GM06990 (cell line): ENCODE results near the gene DENND2A.
A peak's percentile ranks its signal among the peaks of the same experiment; 100 is the strongest.
"Not testable (repeated sequence)": the region's sequence is repeated elsewhere in the genome, so short reads cannot be mapped to it uniquely, and the experiment has no call there.

Experiments used
- DNase-seq: peaks from one replicate; pipeline ENCODE4 v3.0.0-alpha.2; 2011; ENCODE audit not compliant: insufficient read length; ENCODE audit errors: extremely low read depth
- H3K27me3 ChIP-seq: replicated peaks from 2 replicates; pipeline ENCODE4 v1.6.0; 2011; ENCODE audit warnings: low read length; ENCODE audit not compliant: control insufficient read depth, insufficient read depth
- H3K36me3 ChIP-seq: 2 replicates; pipeline ENCODE4 v1.5.1; 2011; ENCODE audit warnings: low read length; ENCODE audit not compliant: control insufficient read depth, insufficient read depth
- H3K4me3 ChIP-seq: replicated peaks from 2 replicates; pipeline ENCODE4 v1.5.1; 2011; ENCODE audit warnings: low read depth, mild to moderate bottlenecking, control low read depth, low read length
- TF ChIP-seq, protein P1 (sequence below): IDR thresholded peaks from 2 replicates; pipeline ENCODE4 v1.5.1; 2011; ENCODE audit warnings: low read length, control low read depth, mild to moderate bottlenecking, inconsistent platforms; ENCODE audit not compliant: insufficient read depth, poor library complexity, severe bottlenecking

Gene DENND2A

DNA sequence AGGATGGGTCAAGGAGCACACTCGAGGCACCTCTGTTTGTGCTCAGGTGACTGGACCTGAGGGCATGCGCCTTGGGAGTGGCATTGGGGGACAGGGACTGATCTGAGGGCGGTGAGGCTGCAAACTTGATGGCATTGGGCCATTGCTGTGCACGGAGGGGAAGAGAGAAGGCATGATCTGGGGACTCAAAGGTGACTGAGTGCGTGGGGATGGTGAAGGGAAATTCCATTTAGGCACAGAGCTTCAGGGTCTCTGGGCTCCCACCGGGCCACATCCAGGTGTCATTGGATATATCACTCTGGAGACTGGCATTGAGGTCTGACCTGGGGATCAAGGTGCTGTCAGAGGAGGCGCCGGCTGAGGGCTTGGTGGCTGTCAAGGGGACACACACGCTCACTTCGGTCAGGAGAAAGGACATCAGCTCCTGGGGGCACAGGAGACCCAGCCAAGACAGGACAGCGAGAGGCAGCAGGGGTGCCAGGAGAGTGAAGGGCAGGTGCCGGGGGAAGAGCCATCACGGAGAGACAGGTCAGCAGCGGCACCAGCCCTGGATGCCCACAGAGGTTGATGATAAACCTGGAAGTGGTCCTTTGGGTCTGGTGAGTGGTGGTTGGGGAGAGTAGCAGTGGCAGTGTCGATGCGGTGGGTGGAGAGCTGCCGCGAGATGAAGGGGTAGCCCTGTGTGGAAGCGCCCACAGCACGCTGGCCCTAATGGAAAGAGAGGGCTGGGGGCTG lies 37.6 kb upstream of the DENND2A start:
- peaks cover 2% of the 10 kb centered on the region for H3K36me3 ChIP-seq
- no peak for DNase-seq
- H3K4me3 ChIP-seq, result no peak overlapping the region
- no peaks in the 10 kb centered on the region for H3K27me3 ChIP-seq
- TF ChIP-seq, protein P1, sequence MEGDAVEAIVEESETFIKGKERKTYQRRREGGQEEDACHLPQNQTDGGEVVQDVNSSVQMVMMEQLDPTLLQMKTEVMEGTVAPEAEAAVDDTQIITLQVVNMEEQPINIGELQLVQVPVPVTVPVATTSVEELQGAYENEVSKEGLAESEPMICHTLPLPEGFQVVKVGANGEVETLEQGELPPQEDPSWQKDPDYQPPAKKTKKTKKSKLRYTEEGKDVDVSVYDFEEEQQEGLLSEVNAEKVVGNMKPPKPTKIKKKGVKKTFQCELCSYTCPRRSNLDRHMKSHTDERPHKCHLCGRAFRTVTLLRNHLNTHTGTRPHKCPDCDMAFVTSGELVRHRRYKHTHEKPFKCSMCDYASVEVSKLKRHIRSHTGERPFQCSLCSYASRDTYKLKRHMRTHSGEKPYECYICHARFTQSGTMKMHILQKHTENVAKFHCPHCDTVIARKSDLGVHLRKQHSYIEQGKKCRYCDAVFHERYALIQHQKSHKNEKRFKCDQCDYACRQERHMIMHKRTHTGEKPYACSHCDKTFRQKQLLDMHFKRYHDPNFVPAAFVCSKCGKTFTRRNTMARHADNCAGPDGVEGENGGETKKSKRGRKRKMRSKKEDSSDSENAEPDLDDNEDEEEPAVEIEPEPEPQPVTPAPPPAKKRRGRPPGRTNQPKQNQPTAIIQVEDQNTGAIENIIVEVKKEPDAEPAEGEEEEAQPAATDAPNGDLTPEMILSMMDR, result no peak

DNA sequence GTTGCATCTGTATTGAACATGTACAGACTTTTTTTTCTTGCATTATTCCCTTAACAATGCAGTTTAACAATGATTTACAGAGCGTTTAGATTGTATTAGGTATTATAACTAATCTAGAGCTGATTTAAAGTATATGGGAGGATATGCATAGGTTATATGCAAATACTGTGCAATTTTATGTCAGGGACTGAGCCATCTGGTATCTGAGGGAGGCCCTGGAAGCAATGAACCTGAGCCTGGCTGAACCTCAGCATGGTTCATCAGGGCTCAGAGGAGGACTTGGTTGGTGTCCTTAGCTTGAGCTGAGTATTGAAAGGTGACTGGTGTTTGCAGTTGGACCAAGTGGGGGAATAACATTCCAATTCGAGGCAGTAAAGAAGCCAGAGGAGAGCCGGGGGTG lies 36.9 kb upstream of the DENND2A start:
- no peak for DNase-seq
- H3K36me3 ChIP-seq, result peaks cover 2% of the 10 kb centered on the region
- TF ChIP-seq, protein P1, result no peak
- H3K27me3 ChIP-seq, result no peaks in the 10 kb centered on the region
- no peak overlapping the region for H3K4me3 ChIP-seq

DNA sequence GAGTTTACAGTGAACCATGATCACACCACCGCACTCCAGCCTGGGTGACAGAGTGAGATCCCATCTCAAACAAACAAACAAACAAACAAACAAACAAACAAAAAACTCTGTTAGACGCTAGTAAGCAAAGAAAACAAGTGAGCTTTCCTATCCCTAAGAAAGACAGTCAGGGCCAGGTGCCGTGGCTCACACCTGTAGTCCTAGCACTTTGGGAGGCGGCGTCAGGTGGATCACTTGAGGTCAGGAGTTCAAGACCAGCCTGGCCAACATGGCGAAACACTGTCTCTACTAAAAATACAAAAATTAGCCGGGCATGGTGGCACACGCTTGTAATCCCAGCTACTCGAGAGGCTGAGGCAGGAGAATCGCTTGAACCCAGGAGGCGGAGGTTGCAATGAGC lies 36.3 kb upstream of the DENND2A start:
- not testable (repeated sequence) for H3K36me3 ChIP-seq, H3K27me3 ChIP-seq, DNase-seq, H3K4me3 ChIP-seq

DNA sequence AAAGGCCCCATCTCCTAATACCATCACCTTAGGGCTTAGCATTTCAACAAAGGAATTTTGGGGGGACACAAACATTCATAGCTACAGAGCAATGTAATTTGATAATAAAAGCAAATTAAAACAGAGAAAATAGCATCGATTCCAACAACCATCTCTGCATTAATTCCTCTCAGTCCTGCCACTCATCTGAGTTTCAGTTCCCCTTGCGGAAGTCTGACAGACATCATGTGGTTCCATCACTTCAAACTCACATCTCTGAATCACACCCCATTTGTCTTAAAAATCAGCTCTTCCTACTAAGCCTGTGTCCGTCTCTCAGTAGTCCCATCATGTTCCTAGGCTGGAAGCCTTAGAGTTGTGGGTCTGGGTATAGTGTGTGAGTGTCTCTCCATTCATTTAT lies 35.7 kb upstream of the DENND2A start:
- peak; percentile 48 for DNase-seq
- H3K36me3 ChIP-seq, result peaks cover 2% of the 10 kb centered on the region
- no peak overlapping the region for H3K4me3 ChIP-seq
- H3K27me3 ChIP-seq, result no peaks in the 10 kb centered on the region
- TF ChIP-seq, protein P1, result no peak

DNA sequence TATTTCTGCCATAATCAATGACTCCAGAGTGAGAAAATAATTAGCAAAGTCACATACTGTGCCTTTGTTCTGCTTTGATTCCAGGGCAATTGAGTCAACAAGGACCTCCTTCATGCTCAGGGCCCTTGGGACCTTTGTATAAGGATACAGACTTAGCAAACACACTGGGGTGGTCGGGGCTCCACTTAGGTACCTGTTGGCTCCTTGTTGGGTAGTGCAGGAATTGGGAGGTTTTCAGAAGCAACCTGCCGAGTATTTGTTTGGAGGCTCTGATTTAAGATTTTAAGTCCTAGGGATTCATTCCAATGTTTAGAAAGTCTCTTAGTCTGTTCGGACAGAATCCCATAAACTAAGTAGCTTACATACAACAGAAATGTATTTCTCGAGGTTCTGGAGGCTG lies 35.1 kb upstream of the DENND2A start:
- Histone ChIP-seq H3K27me3 (no peaks in the 10 kb centered on the region), H3K36me3 (no peaks in the 10 kb centered on the region; the same call in none of the 2 replicates), H3K4me3 (no peak overlapping the region)
- TF ChIP-seq, protein P1, result no peak
- DNase-seq, result no peak

DNA sequence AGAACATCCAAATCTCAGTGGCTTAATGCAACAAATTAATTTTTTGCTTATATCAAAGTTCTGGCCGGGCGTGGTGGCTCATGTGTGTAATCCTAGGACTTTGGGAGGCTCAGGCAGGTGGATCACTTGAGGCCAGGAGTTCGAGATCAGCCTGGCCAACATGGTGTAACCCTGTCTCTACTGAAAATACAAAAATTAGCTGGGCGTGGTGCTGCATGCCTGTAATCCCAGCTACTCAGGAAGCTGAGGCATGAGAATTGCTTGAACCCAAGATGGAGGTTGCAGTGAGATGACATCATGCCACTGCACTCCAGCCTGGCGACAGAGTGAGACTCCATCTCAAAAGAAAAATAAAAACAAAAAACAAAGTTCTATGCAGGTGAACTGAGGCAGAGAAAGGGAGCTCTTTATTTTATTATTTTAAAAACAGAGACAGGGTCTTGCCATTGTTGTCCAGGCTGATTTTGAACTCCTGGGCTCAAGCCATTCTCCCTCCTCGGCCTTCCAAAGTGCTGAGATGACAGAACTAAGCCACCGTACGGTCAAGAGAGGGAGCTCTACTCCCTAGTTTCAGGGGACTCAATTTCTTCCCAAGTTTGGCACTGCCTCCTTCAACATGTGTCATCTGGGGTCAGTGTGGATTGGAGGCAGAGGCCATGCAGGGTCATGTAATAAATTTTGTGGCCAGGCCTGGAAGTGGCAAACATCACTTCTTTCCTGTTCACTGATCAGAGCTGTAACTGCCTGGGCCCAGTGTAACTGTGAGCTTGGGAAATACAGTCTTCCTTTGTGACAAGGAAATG lies 34.5 kb upstream of the DENND2A start:
- Histone ChIP-seq H3K4me3 (no peak overlapping the region), H3K27me3 (no peaks in the 10 kb centered on the region), H3K36me3 (no peaks in the 10 kb centered on the region; the same call in 1 of the 2 replicates)
- DNase-seq, result no peak
- TF ChIP-seq, protein P1, result peak; percentile 46
